Ovary (tissue), 9 donors: ENCODE data around the gene SLC36A4. TPM values are rescaled to one million over a fixed set of nuclear protein-coding genes. Genes with fewer than 3 reads are reported as not detected.

Source experiments
- DNase-seq, 5 donors: peaks; one replicate each; pipeline ENCODE4 v3.0.0-alpha.2; 2019 to 2020
- H3K27ac ChIP-seq, 2 donors: fragments of 200-600 bp; one replicate each; pipeline versions ENCODE4 v1.5.1 to v1.8.0; 2019 to 2022
- H3K27me3 ChIP-seq: fragments of 200-600 bp; one replicate; pipeline ENCODE4 v1.8.0; 2022
- H3K36me3 ChIP-seq: fragments of 200-600 bp; sonication (generic); one replicate; pipeline ENCODE4 v1.5.1; 2019
- H3K4me1 ChIP-seq: one replicate; pipeline ENCODE4 v1.8.1; 2013; ENCODE audit warnings: mild to moderate bottlenecking, moderate library complexity; ENCODE audit not compliant: insufficient read depth
- H3K4me3 ChIP-seq: fragments of 200-600 bp; sonication (generic); one replicate; pipeline ENCODE4 v1.5.1; 2017
- H3K9me3 ChIP-seq, 2 donors: fragments of 200-600 bp in 1 of 2; sonication (generic) in 1 of 2; one replicate each; pipeline versions ENCODE4 v1.5.1 to v1.8.1; 2013 to 2019; ENCODE audit warnings: mild to moderate bottlenecking in 1 of 2, moderate library complexity in 1 of 2
- EP300 ChIP-seq: sonication (generic); formaldehyde crosslinking; IDR thresholded peaks from one replicate; pipeline ENCODE4 v1.6.1; 2017; ENCODE audit warnings: antibody characterized with exemption
- POLR2A ChIP-seq: fragments of 450-650 bp; IDR thresholded peaks from one replicate; pipeline ENCODE4 v1.6.1; 2017; ENCODE audit warnings: antibody characterized with exemption, mild to moderate bottlenecking, moderate library complexity
- WGBS, 3 donors: extraction: QIAGEN DNeasy Blood & Tissue Kit in 1 of 3; methylation state at CpG; one replicate each; pipeline versions ENCODE4 v1.1.5 to v1.1.7; 2013 to 2017; 5-methylcytosine and 5-hydroxymethylcytosine counted together
- intact Hi-C, 4 donors: fragments of 100-400 bp; cut with DNase I; formaldehyde crosslinking; loops; one replicate each; pipeline versions ENCODE4 v1.11.0 to v1.15.1; 2022 to 2023
- polyA plus RNA-seq, 2 donors: library from polyadenylated mRNA; stranded (reverse); fragments of 200-250 nt in 1 of 2; fragments of 350-450 nt in 1 of 2; fragmentation: Illumina TruSeq in 1 of 2; extraction: RNeasy Lipid Tissue Mini Kit (QIAGEN cat#74804) in 1 of 2; gene quantifications; one replicate each; pipeline ENCODE4 v1.2.3, GENCODE V29; 2013 to 2014
- total RNA-seq, 7 donors: library from RNA; depleted of rRNA in 2 of 7; stranded (reverse); fragments of >200 nt in 2 of 7; fragmentation: NEBNext Ultra II Directional in 3 of 7; extraction: Animal tissue kit (Norgen Biotek cat#: 25700) in 3 of 7; gene quantifications; one replicate each; pipeline versions ENCODE4 v1.1.0 to v1.2.4, GENCODE V29; 2016 to 2023
- TF ChIP-seq, protein P1 (sequence below), 3 donors: fragments of 450-650 bp in 2 of 3; fragments of 200-600 bp in 1 of 3; IDR thresholded peaks; one replicate each; pipeline versions ENCODE4 v1.5.1 to v1.8.0; 2016 to 2022; ENCODE audit warnings: antibody characterized with exemption in 3 of 3, mild to moderate bottlenecking in 1 of 3
- donor health status: DM: no; HTN: no; CAD: no; lungs with moderate emphysema.
- donor health status: DM: no; HTN: no; CAD: no.
- donor health status: Bipolar disorder and iron deficiency.
- donor health status: DM: yes; HTN: yes; CAD: no.
- donor health status: DM: no; HTN: no; CAD: no.
- donor health status: DM: yes; HTN: yes; CAD: no.

Gene SLC36A4
- total and polyA plus RNA-seq, 9 donors: 6.4 to 23.9 (median 13.8) TPM

DNA sequence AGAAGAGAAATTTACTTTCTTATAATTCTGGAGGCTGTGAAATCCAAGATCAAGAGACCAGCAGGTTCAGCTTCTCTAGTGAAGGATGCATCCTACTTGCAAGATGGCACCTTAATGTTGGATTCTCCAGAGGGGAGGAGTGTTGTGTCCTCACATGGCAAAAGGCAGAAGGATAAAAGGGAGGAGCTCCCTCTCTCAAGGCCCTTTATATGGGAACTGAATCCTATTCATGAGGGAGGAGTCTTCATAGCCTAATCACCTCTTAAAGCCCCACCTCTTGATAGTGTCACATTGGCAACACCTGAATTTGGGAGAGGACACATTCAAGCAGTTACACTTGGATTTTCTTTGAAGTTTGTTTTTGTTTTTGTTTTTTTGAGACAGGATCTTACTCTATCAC is 79.5 kb downstream of the SLC36A4 start:
- no peaks in the 10 kb centered on the region for H3K9me3 ChIP-seq
- TF ChIP-seq POLR2A (no peak), EP300 (no peak)
- TF ChIP-seq, protein P1, sequence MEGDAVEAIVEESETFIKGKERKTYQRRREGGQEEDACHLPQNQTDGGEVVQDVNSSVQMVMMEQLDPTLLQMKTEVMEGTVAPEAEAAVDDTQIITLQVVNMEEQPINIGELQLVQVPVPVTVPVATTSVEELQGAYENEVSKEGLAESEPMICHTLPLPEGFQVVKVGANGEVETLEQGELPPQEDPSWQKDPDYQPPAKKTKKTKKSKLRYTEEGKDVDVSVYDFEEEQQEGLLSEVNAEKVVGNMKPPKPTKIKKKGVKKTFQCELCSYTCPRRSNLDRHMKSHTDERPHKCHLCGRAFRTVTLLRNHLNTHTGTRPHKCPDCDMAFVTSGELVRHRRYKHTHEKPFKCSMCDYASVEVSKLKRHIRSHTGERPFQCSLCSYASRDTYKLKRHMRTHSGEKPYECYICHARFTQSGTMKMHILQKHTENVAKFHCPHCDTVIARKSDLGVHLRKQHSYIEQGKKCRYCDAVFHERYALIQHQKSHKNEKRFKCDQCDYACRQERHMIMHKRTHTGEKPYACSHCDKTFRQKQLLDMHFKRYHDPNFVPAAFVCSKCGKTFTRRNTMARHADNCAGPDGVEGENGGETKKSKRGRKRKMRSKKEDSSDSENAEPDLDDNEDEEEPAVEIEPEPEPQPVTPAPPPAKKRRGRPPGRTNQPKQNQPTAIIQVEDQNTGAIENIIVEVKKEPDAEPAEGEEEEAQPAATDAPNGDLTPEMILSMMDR (IDR thresholded peaks at IDR 0.05): no peak
- H3K4me3 ChIP-seq: no peak overlapping the region
- DNase-seq: no peak
- H3K36me3 ChIP-seq: no peaks in the 10 kb centered on the region
- no peaks in the 10 kb centered on the region for H3K4me1 ChIP-seq
- no peaks in the 10 kb centered on the region for H3K27me3 ChIP-seq
- H3K27ac ChIP-seq: no peak overlapping the region
- intact Hi-C loops: no loop called here

DNA sequence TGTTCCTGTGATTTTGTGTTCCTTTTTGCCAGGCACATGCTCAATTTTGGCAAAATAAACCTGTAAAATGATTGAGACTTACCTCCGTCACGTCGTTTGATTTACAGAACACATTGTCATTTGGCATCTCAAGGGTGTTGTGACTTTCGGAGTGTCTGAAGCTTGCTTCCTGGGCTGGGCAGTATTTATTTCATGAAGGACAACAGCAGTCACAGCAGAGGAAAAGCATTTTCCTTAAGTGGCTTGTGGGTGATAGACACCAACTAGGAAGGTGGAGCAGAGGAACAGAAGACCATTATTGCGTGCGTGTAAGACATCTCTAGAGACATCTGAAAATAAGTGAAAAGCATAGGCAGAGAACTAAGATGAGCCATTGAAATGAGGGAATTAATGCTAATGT is 80.2 kb downstream of the SLC36A4 start:
- no peak for DNase-seq
- no peaks in the 10 kb centered on the region for H3K27me3 ChIP-seq
- H3K27ac ChIP-seq: no peak overlapping the region
- H3K4me3 ChIP-seq: no peak overlapping the region
- no peaks in the 10 kb centered on the region for H3K9me3 ChIP-seq
- intact Hi-C loops: no loop called here
- no peaks in the 10 kb centered on the region for H3K4me1 ChIP-seq
- TF ChIP-seq POLR2A (no peak), EP300 (no peak)
- TF ChIP-seq, protein P1 (IDR thresholded peaks at IDR 0.05): no peak
- WGBS, 3 donors: 34 to 53% (median 42%) methylated on average over 6 of the region's 6 CpGs
- H3K36me3 ChIP-seq: no peaks in the 10 kb centered on the region

DNA sequence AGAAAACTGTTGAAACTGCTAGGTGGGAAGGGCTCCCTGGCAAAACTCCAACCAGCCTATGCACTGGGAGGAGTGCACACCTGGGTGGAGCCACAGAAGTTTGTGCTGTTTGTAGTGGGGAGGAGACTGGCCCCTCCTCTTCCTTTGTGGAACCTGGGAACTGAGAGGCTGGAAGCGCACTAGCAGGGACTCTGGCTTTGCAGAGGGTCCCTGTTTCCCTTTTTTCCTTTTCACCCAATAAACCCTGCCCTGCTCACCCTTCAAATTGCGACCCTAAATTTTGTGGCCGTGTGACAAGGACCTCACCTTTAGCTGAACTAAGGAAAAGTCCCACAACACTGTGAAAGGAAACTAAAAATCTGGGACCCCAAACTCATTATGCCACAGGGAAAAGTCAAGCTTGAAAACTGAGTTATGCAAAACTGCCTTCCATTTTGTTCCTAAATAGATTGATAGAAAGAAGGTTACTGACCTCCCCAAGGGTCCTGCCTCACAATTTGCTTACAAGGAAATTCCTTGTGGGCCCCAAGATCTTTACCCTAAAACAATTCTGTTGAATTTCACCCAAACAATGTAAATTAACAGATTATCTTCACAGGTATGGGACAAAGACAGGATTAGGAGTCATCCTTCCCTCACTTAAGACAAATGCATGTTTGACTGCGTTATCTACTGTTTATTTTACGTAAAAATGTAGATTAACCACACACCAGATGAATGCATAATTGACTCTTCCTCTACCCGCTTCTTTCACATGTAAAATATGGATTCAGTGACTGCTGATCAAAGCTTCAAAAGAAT is 81.0 kb downstream of the SLC36A4 start:
- Histone ChIP-seq H3K27ac (no peak overlapping the region), H3K36me3 (no peaks in the 10 kb centered on the region), H3K9me3 (no peaks in the 10 kb centered on the region), H3K27me3 (no peaks in the 10 kb centered on the region), H3K4me1 (no peaks in the 10 kb centered on the region), H3K4me3 (no peak overlapping the region)
- no peak for DNase-seq
- TF ChIP-seq, protein P1 (IDR thresholded peaks at IDR 0.05): no peak
- TF ChIP-seq POLR2A: no peak
- no peak for TF ChIP-seq EP300
- 42 to 60% (median 50%) methylated on average over 6 of the region's 6 CpGs for WGBS, 3 donors
- intact Hi-C loops: no loop called here

DNA sequence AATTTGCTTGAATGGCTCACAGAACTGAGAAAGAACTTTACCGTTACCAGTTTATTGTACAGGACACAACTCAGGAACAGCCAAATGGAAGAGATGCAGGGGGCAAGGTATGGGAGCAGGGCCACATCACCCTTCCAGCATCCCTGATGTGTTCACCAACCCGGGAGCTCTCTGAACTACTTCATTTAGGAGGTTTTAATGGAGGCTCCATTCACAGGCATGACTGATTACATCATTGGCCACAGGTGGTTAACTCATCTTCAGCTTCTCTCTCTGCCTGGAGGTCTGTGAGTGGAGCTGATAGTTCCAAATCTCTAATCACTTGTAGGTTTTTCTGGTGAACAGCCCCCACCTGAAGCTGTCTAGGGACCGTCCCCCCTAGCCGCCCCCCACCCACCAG is 83.5 kb downstream of the SLC36A4 start:
- no peaks in the 10 kb centered on the region for H3K36me3 ChIP-seq
- H3K4me1 ChIP-seq: no peaks in the 10 kb centered on the region
- H3K9me3 ChIP-seq: no peaks in the 10 kb centered on the region
- H3K27ac ChIP-seq: no peak overlapping the region
- H3K27me3 ChIP-seq: no peaks in the 10 kb centered on the region
- 77 to 85% (median 80%) methylated on average over 4 of the region's 4 CpGs for WGBS, 3 donors
- TF ChIP-seq EP300 (no peak), POLR2A (no peak)
- TF ChIP-seq, protein P1 (IDR thresholded peaks at IDR 0.05): no peak
- DNase-seq: no peak
- no peak overlapping the region for H3K4me3 ChIP-seq
- intact Hi-C loops: no loop called here
